Esophagus mucosa (tissue), 1 donor: ENCODE measurements around the gene IL18R1. TPM values are rescaled to one million over a fixed set of nuclear protein-coding genes. Genes with fewer than 3 reads are reported as not detected.

Source experiments
- ATAC-seq: fragments of 200-7000 bp; cut with Tn5 transposase; one replicate; pipeline ENCODE4 v1.9.1; 2020
- total RNA-seq: library from RNA; stranded (reverse); gene quantifications from one replicate; pipeline ENCODE4 v1.2.4, GENCODE V29; 2023
- donor health status: DM: yes; HTN: yes; CAD: no.

IL18R1 gene
- total RNA-seq, 1 donor from 2014 or later = 1.1 TPM

GRCh38 chr2:102434655-102435381 is 79.2 kb downstream of the IL18R1 start:
- no peak for ATAC-seq

DNA sequence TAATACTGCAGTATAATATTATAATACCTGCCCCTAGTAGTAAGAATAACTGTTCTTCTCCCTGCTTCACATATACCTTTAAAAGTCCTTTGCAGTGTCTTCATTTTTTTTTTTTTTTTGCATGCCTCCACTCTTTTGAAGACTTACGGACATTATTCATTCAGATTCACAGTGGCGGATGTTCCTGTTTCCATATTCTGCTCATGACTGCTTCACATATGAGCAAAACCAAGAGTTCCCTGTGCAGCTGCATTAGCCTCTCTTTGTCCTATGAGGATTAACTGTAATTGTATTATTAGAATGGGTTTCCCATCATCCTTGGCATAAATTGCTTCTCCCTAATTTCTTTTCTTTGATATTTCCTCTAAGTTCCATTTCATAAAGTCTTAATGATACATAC is 80.1 kb downstream of the IL18R1 start:
- ATAC-seq = no peak

- ATAC-seq = no peak
Measured at GRCh38 chr2:102436323-102436722, 80.7 kb downstream of the IL18R1 start.

DNA sequence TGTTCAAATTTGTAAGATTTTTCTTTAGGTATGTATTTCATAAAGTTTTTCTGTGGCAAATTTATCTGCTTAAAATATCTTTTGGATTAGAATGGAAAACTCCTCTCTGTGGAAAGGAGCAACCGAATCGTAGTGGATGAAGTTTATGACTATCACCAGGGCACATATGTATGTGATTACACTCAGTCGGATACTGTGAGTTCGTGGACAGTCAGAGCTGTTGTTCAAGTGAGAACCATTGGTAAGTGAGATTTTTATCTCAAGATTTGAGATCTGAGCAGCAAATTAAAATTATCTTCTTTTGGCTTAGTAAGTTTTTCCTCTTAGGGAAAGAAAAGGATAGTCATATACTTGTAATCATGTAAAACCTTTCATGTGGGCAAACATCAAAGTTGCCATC is 81.5 kb downstream of the IL18R1 start:
- no peak for ATAC-seq

GRCh38 chr2:102438111-102438510 is 82.5 kb downstream of the IL18R1 start:
- no peak for ATAC-seq

- ATAC-seq = no peak
Measured at GRCh38 chr2:102438578-102438977, 83.0 kb downstream of the IL18R1 start.

DNA sequence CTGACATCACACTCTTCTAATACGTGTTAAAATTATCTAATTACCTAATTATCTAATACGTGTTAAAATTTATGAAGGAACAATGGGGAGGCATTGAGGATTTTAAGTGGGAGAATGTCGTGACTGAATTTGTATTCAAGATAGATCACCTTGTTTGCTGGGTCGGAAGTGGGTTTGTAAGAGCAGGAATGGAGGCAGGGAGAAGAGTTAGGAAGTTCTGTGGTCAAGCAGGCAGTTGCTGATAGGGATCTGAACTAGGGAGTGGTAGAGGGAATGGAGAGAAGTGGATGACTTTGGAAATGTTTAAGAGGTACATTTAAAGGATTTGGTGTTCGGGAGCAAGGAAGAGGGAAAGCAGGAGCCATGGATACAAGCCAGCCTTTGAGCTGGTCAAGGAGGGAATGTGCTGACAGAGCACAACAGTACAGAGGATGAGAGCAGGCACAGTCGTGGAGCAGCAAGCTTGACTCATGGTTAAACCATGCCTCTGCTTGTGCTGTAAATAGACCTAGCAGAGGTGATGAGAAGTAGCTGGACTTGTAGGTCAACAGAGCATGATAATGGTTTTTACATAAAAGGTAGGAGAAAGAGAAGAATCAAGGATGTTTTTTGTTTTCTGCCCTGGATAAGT is 83.6 kb downstream of the IL18R1 start:
- peak; percentile 66 for ATAC-seq

DNA sequence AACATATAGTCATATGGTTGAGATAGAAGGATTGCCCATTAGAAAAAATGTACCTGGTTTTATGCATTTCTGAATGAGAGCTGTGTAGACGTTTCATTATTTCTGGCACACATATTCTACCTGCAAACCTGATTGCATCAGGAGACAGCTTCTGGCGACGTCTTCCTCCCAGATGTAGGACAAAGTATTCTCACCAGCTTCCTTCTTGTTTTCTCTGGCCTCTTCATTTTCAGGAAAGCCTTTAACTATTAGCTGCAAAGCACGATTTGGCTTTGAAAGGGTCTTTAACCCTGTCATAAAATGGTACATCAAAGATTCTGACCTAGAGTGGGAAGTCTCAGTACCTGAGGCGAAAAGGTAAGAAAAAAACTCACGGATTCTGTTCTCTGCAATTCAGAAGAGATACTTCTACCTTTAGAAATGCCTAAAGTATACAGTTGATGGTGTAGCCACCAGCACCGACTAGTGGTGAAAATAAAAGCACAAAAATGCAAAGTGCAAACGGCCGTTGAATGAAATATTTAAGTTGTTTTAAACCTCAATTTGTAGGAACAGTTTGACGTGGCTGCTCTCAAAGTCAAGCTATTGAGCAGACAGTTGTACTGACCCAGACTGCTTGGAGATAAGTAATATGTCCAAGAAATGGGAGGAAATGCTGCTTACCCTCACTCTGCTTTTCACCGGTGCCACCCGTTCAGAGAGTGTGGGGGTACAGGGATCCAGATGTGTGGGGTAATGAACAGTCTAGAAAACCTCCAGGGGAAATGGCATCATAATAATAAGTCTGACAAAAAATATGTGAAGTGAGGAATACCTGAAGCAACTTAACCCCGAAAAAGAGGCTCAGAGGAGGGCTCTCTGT is 87.6 kb downstream of the IL18R1 start:
- ATAC-seq = no peak

DNA sequence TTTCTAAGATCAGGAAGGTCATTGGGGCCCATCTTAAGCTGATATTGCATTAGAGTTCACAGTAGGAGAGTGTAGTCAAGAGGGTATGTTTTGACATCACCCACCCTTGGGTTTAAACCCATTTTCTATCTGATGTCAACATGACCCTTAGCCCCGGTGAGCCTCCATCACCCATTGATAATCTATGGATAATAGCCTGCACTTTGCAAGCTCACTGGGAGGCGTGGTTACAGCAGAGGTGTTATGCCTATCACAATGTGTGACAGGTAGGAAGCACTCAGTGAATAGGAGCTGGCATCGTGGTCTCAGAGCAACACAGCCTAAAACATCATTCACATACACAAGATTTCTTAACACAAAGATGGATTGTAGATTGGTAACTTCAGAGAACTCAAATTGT is 88.6 kb downstream of the IL18R1 start:
- ATAC-seq = no peak

DNA sequence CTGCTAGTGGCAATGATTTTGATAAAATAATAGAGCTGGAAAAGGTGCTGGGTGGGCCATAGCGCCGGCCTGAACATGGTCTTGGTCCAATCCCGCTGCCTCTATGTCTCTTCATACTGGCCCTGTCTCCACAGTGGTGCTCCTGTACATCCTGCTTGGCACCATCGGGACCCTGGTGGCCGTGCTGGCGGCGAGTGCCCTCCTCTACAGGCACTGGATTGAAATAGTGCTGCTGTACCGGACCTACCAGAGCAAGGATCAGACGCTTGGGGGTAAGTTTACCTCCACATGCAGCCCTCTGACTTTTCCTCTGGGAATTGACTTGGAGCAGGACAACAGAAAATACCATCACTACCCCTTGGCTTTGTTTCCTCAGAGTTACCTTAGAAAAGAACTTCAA is 91.3 kb downstream of the IL18R1 start:
- no peak for ATAC-seq

Other genes with a start within 250 kb of the IL18R1 start
- gene IL1R1, start 213.1 kb upstream of the IL18R1 start, total RNA-seq = 19.1 TPM
- gene IL1RL2, start 168.8 kb upstream of the IL18R1 start, total RNA-seq = 8.1 TPM
- gene IL1RL1, start 44.2 kb upstream of the IL18R1 start, total RNA-seq = 2.8 TPM
- 0.64 TPM for gene IL18RAP, start 67.4 kb downstream of the IL18R1 start, total RNA-seq
- gene SLC9A4, start 117.4 kb downstream of the IL18R1 start, total RNA-seq = 0.08 TPM